A549 (cell line): ENCODE data around the gene CUEDC2. TPM values are rescaled to one million over a fixed set of nuclear protein-coding genes. Genes with fewer than 3 reads are reported as not detected.

Experiments used
- ATAC-seq, 2 experiments: fragments of 200-7000 bp in 1 of 2; fragments of >200 bp in 1 of 2; cut with Nextera tagmentation in 1 of 2; cut with Tn5 transposase in 1 of 2; 3 replicates each; pipeline versions ENCODE4 v1.8.0 to v1.9.1; 2018 to 2020; ENCODE audit warnings: mild to moderate bottlenecking in 1 of 2, moderate library complexity in 1 of 2
- CTCF ChIA-PET: fragments of 300-600 bp; sonication (Branson Sonifier 250); formaldehyde crosslinking; extraction: SDS; loops from one replicate; lab custom pipeline; 2021; ENCODE audit warnings: antibody characterized with exemption, inconsistent platforms; lab: Yijun Ruan, JAX
- POLR2A ChIA-PET: fragments of 350-600 bp; formaldehyde crosslinking; extraction: SDS; loops from one replicate; lab custom pipeline; 2021; ENCODE audit warnings: antibody characterized with exemption, inconsistent platforms; lab: Yijun Ruan, JAX
- DNase-seq, 2 experiments: peaks; one replicate each; pipeline versions ENCODE4 v3.0.0 to v3.0.0-alpha.2; 2011 to 2016; ENCODE audit warnings: low read depth in 1 of 2, low spot score in 1 of 2
- FAIRE-seq: peaks from 2 replicates; lab custom pipeline; 2011; peaks lifted over from hg19 to GRCh38; lab: Jason Lieb, UNC
- H3K27ac ChIP-seq, 2 experiments: fragments of >200 bp; sonication (Bioruptor Twin); formaldehyde crosslinking; 3 replicates each; pipeline ENCODE4 v1.5.1; 2016 to 2017
- H3K4me1 ChIP-seq: fragments of >200 bp; sonication (Bioruptor Twin); formaldehyde crosslinking; 3 replicates; pipeline ENCODE4 v1.6.1; 2016
- H3K4me2 ChIP-seq: fragments of >200 bp; sonication (Bioruptor Twin); formaldehyde crosslinking; 3 replicates; pipeline ENCODE4 v1.6.1; 2016
- H3K4me3 ChIP-seq: fragments of >200 bp; sonication (Bioruptor Twin); formaldehyde crosslinking; 3 replicates; pipeline ENCODE4 v1.5.1; 2016
- H3K9me3 ChIP-seq: fragments of >200 bp; sonication (Bioruptor Twin); formaldehyde crosslinking; 3 replicates; pipeline ENCODE4 v1.6.1; 2016
- ATOH8 ChIP-seq: fragments of 250-450 bp; sonication (Bioruptor Pico); IDR thresholded peaks from 2 replicates; pipeline ENCODE4 v1.5.0; 2020; ENCODE audit warnings: low read depth, mild to moderate bottlenecking, moderate library complexity
- BCL3 ChIP-seq: fragments of >200 bp; sonication (Bioruptor Twin); formaldehyde crosslinking; IDR thresholded peaks from 3 replicates; pipeline ENCODE4 v1.6.1; 2016
- BHLHE40 ChIP-seq: IDR thresholded peaks from 2 replicates; pipeline ENCODE4 v1.6.1; 2012; ENCODE audit warnings: low read depth, low read length, inconsistent platforms
- CBX2 ChIP-seq: fragments of 200-600 bp; sonication (generic); IDR thresholded peaks from 2 replicates; pipeline ENCODE4 v1.6.1; 2016; ENCODE audit warnings: low read depth, mild to moderate bottlenecking, borderline replicate concordance
- CBX8 ChIP-seq: fragments of 200-600 bp; sonication (generic); IDR thresholded peaks from 2 replicates; pipeline ENCODE4 v1.6.1; 2016
- CEBPB ChIP-seq, 2 experiments: fragments of >200 bp in 1 of 2; sonication (Bioruptor Twin) in 1 of 2; formaldehyde crosslinking in 1 of 2; IDR thresholded peaks; 2 replicates each; pipeline ENCODE4 v1.6.1; 2012 to 2016
- E2F6 ChIP-seq: IDR thresholded peaks from 2 replicates; pipeline ENCODE4 v1.6.1; 2012; ENCODE audit warnings: low read depth, borderline replicate concordance
- EHMT2 ChIP-seq: fragments of 200-600 bp; sonication (generic); IDR thresholded peaks from 2 replicates; pipeline ENCODE4 v1.6.1; 2016; ENCODE audit warnings: antibody characterized with exemption, low read depth, mild to moderate bottlenecking, moderate library complexity
- ELK1 ChIP-seq: fragments of 150-350 bp; IDR thresholded peaks from 2 replicates; pipeline ENCODE4 v1.6.1; 2014; ENCODE audit warnings: low read depth, mild to moderate bottlenecking, low read length
- ESRRA ChIP-seq: fragments of 150-350 bp; IDR thresholded peaks from 2 replicates; pipeline ENCODE4 v1.6.1; 2014; ENCODE audit warnings: mild to moderate bottlenecking, low read length, borderline replicate concordance
- FOSB ChIP-seq: fragments of 250-450 bp; sonication (Bioruptor Pico); IDR thresholded peaks from 2 replicates; pipeline ENCODE4 v1.5.0; 2020; ENCODE audit warnings: mild to moderate bottlenecking, moderate library complexity
- FOSL2 ChIP-seq, 2 experiments: fragments of 450-650 bp in 1 of 2; fragments of >200 bp in 1 of 2; sonication (Bioruptor Twin) in 1 of 2; formaldehyde crosslinking; IDR thresholded peaks; 2 replicates each; pipeline versions ENCODE4 v1.5.0 to v1.6.1; 2016 to 2020; ENCODE audit warnings: mild to moderate bottlenecking in 1 of 2, moderate library complexity in 1 of 2
- GATA3 ChIP-seq: IDR thresholded peaks from 2 replicates; pipeline ENCODE4 v1.6.1; 2012; ENCODE audit warnings: borderline replicate concordance
- HES2 ChIP-seq: fragments of >200 bp; sonication (Bioruptor Twin); formaldehyde crosslinking; IDR thresholded peaks from 2 replicates; pipeline ENCODE4 v1.6.1; 2016
- HOXA7 ChIP-seq: fragments of 250-450 bp; sonication (Bioruptor Pico); IDR thresholded peaks from 2 replicates; pipeline ENCODE4 v1.5.0; 2020; ENCODE audit warnings: mild to moderate bottlenecking, moderate library complexity
- HOXB13 ChIP-seq: fragments of 250-450 bp; sonication (Bioruptor Pico); IDR thresholded peaks from 2 replicates; pipeline ENCODE4 v1.5.0; 2020; ENCODE audit warnings: low read depth, mild to moderate bottlenecking, moderate library complexity
- JUN ChIP-seq, 2 experiments: fragments of >200 bp; sonication (Bioruptor Twin); formaldehyde crosslinking; IDR thresholded peaks; 2 replicates in 1 of 2; 3 replicates in 1 of 2; pipeline ENCODE4 v1.6.1; 2016 to 2017
- KDM5A ChIP-seq: fragments of 200-600 bp; sonication (generic); IDR thresholded peaks from 2 replicates; pipeline ENCODE4 v1.6.1; 2016; ENCODE audit warnings: antibody characterized with exemption, mild to moderate bottlenecking
- MAFK ChIP-seq: fragments of 450-650 bp; IDR thresholded peaks from 2 replicates; pipeline ENCODE4 v1.6.1; 2014; ENCODE audit not compliant: partially characterized antibody
- MAX ChIP-seq: IDR thresholded peaks from 2 replicates; pipeline ENCODE4 v1.6.1; 2012
- MYC ChIP-seq: IDR thresholded peaks from 2 replicates; pipeline ENCODE4 v1.6.1; 2012; ENCODE audit warnings: mild to moderate bottlenecking, inconsistent platforms, low read length, improper control_type of control experiment, borderline replicate concordance
- NPAS2 ChIP-seq: fragments of 250-450 bp; sonication (Bioruptor Pico); IDR thresholded peaks from 2 replicates; pipeline ENCODE4 v1.8.0; 2022; ENCODE audit warnings: mild to moderate bottlenecking, moderate library complexity, borderline replicate concordance
- PBX3 ChIP-seq: IDR thresholded peaks from 2 replicates; pipeline ENCODE4 v1.6.1; 2012
- PHF8 ChIP-seq: fragments of 200-600 bp; sonication (generic); IDR thresholded peaks from 2 replicates; pipeline ENCODE4 v1.6.1; 2016; ENCODE audit warnings: low read depth, mild to moderate bottlenecking, antibody characterized with exemption, moderate library complexity, borderline replicate concordance
- RFX5 ChIP-seq: fragments of 450-650 bp; IDR thresholded peaks from 2 replicates; pipeline ENCODE4 v1.7.1; 2014; ENCODE audit warnings: antibody characterized with exemption, mild to moderate bottlenecking, moderate library complexity
- SREBF2 ChIP-seq: fragments of 450-650 bp; IDR thresholded peaks from 2 replicates; pipeline ENCODE4 v1.6.1; 2014; ENCODE audit warnings: mild to moderate bottlenecking, moderate library complexity
- USF2 ChIP-seq: fragments of 450-650 bp; IDR thresholded peaks from 2 replicates; pipeline ENCODE4 v1.6.1; 2014; ENCODE audit warnings: antibody characterized with exemption
- ZFP36 ChIP-seq: fragments of 450-650 bp; IDR thresholded peaks from 2 replicates; pipeline ENCODE4 v1.6.1; 2014; ENCODE audit warnings: borderline replicate concordance; ENCODE audit not compliant: partially characterized antibody
- WGBS: methylation state at CpG from one replicate; pipeline ENCODE4 v1.1.6; 2017; ENCODE audit errors: missing lambda C conversion rate; 5-methylcytosine and 5-hydroxymethylcytosine counted together
- polyA plus RNA-seq, 4 experiments: library from polyadenylated mRNA; depleted of rRNA in 3 of 4; stranded (reverse); fragments of >200 nt; fragmentation: RNase III in 1 of 4; extraction: RNeasy Plus Mini Kit Qiagen cat#74134 plus additional on column Dnase treatment in 1 of 4; gene quantifications; 2 replicates in 3 of 4; 3 replicates in 1 of 4; pipeline ENCODE4 v1.2.3, GENCODE V29; 2011 to 2017

CUEDC2 gene
- polyA plus RNA-seq, 2 of the 4 experiments (the other 2 are of a cell fraction), result 43.7 to 67.4 TPM

GRCh38 chr10:102421507-102421756 lies 10.9 kb downstream of the CUEDC2 start:
- ATAC-seq (no peak; a peak in 1 of 6 replicates), FAIRE-seq (no peak), DNase-seq (no peak)
- Histone ChIP-seq H3K4me3 (peak overlapping the region; percentile 57), H3K27ac (peak overlapping the region; percentile 86 to 90), H3K4me1 (peaks cover 25% of the 10 kb centered on the region), H3K4me2 (peak overlapping the region; percentile 97), H3K9me3 (no peaks in the 10 kb centered on the region)
- ChIA-PET CTCF (interaction anchor here (1.1 to 17.4 kb wide), 22 partner anchors 10 to 262 kb away, joined by 3 to 337 read pairs (median 11); partner anchors contain the start of genes C10orf95, CUEDC2 and NFKB2), POLR2A (interaction anchor here (1.0 to 2.0 kb wide), 4 partner anchors 11 to 269 kb away, joined by 3 to 15 read pairs (median 6); partner anchors contain the start of genes CUEDC2 and NOLC1)
- TF ChIP-seq ESRRA (no peak), PHF8 (0 out of 2 replicates have a peak, but pooled peaks have one; percentile 42), HES2 (no peak)
- 2% methylated on average over 9 of the region's 14 CpGs for WGBS

GRCh38 chr10:102420714-102421506 lies 11.5 kb downstream of the CUEDC2 start, which contains the start of gene FBXL15:
Gene FBXL15, plus strand, starts transcription at chr10:102420836. Its CDS starts 294 bp downstream, at chr10:102421130.
- peaks cover 25% of the 10 kb centered on the region for H3K4me1 ChIP-seq
- ChIA-PET CTCF (interaction anchor here (0.7 to 17.4 kb wide), 15 partner anchors 9 to 252 kb away, joined by 3 to 337 read pairs (median 12); partner anchors contain the start of genes C10orf95, CUEDC2 and NFKB2), POLR2A (interaction anchor here (1.0 to 2.0 kb wide), 6 partner anchors 12 to 269 kb away, joined by 3 to 15 read pairs (median 4); partner anchors contain the start of genes CUEDC2, NFKB2 and NOLC1)
- peak within 1 kb of the TSS; percentile 97 for H3K4me2 ChIP-seq
- WGBS, result 2% methylated on average over 39 of the region's 66 CpGs
- peak within 1 kb of the TSS; percentile 86 to 90 for H3K27ac ChIP-seq
- FAIRE-seq (peak; percentile 87), DNase-seq (peak; percentile 93 to 98), ATAC-seq (peak; percentile 65 to 82)
- no peaks in the 10 kb centered on the region for H3K9me3 ChIP-seq
- H3K4me3 ChIP-seq, result peak within 1 kb of the TSS; percentile 57
- TF ChIP-seq NPAS2 (CRISPR knock-in tag), result no peak
- TF ChIP-seq JUN (IDR thresholded peaks at IDR 0.05), result peak; percentile 54 to 84; a peak in 3 of 5 replicates
- TF ChIP-seq RFX5, result peak; percentile 49; the same call in 1 of the 2 replicates
- 0 out of 2 replicates have a peak, but pooled peaks have one; percentile 18 for TF ChIP-seq MYC
- TF ChIP-seq ESRRA, result no peak
- no peak for TF ChIP-seq FOSL2 (IDR thresholded peaks at IDR 0.05)
- TF ChIP-seq FOSL2 (CRISPR knock-in tag; IDR thresholded peaks at IDR 0.05), result no peak
- TF ChIP-seq MAFK, result no peak
- no peak for TF ChIP-seq HOXA7
- no peak for TF ChIP-seq ELK1
- TF ChIP-seq ZFP36, result no peak
- TF ChIP-seq HOXB13 (CRISPR knock-in tag), result no peak
- no peak for TF ChIP-seq CEBPB (IDR thresholded peaks at IDR 0.05)
- peak; percentile 57; the same call in 1 of the 2 replicates for TF ChIP-seq PBX3
- no peak for TF ChIP-seq ATOH8 (CRISPR knock-in tag)
- TF ChIP-seq BHLHE40, result no peak
- TF ChIP-seq EHMT2, result no peak
- TF ChIP-seq GATA3, result peak; percentile 25; the same call in 1 of the 2 replicates
- TF ChIP-seq MAX, result peak; percentile 77
- peak; percentile 84 for TF ChIP-seq KDM5A
- TF ChIP-seq SREBF2, result no peak
- no peak for TF ChIP-seq USF2
- no peak for TF ChIP-seq CBX8
- peak; percentile 53; the same call in 1 of the 2 replicates for TF ChIP-seq PHF8
- TF ChIP-seq BCL3, result peak; percentile 40; the same call in 1 of the 3 replicates
- no peak for TF ChIP-seq FOSB (CRISPR knock-in tag)
- TF ChIP-seq CBX2, result no peak
- TF ChIP-seq E2F6, result peak; percentile 6; the same call in 1 of the 2 replicates
